ENCODE data around the gene SLC34A1.
"Not testable (repeated sequence)": the region's sequence is repeated elsewhere in the genome, so short reads cannot be mapped to it uniquely, and the experiment has no call there.

SLC34A1 gene

GRCh38 chr5:177384134-177384533 lies at the start of gene SLC34A1:
Gene SLC34A1, plus strand, starts transcription at chr5:177384434. Its CDS starts 1,308 bp downstream, at chr5:177385742.
- Histone ChIP-seq H3K4me1 (ENCODE audit: control insufficient read depth, insufficient read depth, low read length) (peaks cover 18% of the 10 kb centered on the region), H3K9me3 (ENCODE audit: control insufficient read depth, insufficient read depth, low read depth, low read length) (no peaks in the 10 kb centered on the region), H3K36me3 (ENCODE audit: control insufficient read depth, insufficient read depth, low read length) (no peaks in the 10 kb centered on the region), H3K9ac (ENCODE audit: low read length) (no peak within 1 kb of the TSS), H3K27ac (ENCODE audit: low read depth, low read length) (no peak within 1 kb of the TSS), H3K27me3 (ENCODE audit: control insufficient read depth, insufficient read depth, low read length) (peaks cover 20% of the 10 kb centered on the region), H3K4me3 (ENCODE audit: low read depth, low read length) (no peak within 1 kb of the TSS)

GRCh38 chr5:177334781-177335700 lies 49.2 kb upstream of the SLC34A1 start:
- peaks cover 86% of the 10 kb centered on the region for H3K36me3 ChIP-seq (ENCODE audit: control insufficient read depth, insufficient read depth, low read length)
- H3K4me1 ChIP-seq (ENCODE audit: control insufficient read depth, insufficient read depth, low read length): peaks cover 30% of the 10 kb centered on the region
- H3K4me3 ChIP-seq (ENCODE audit: low read depth, low read length): no peak overlapping the region
- H3K27ac ChIP-seq (ENCODE audit: low read depth, low read length): no peak overlapping the region
- no peak overlapping the region for H3K9ac ChIP-seq (ENCODE audit: low read length)
- no peaks in the 10 kb centered on the region for H3K9me3 ChIP-seq (ENCODE audit: control insufficient read depth, insufficient read depth, low read depth, low read length)
- H3K27me3 ChIP-seq (ENCODE audit: control insufficient read depth, insufficient read depth, low read length): no peaks in the 10 kb centered on the region

GRCh38 chr5:177335701-177336065 lies 48.6 kb upstream of the SLC34A1 start:
- Histone ChIP-seq H3K9me3 (ENCODE audit: control insufficient read depth, insufficient read depth, low read depth, low read length) (no peaks in the 10 kb centered on the region), H3K4me3 (ENCODE audit: low read depth, low read length) (no peak overlapping the region), H3K36me3 (ENCODE audit: control insufficient read depth, insufficient read depth, low read length) (peaks cover 80% of the 10 kb centered on the region), H3K27me3 (ENCODE audit: control insufficient read depth, insufficient read depth, low read length) (no peaks in the 10 kb centered on the region), H3K4me1 (ENCODE audit: control insufficient read depth, insufficient read depth, low read length) (peaks cover 33% of the 10 kb centered on the region), H3K9ac (ENCODE audit: low read length) (no peak overlapping the region), H3K27ac (ENCODE audit: low read depth, low read length) (no peak overlapping the region)

GRCh38 chr5:177336112-177336511 lies 48.1 kb upstream of the SLC34A1 start:
- no peak overlapping the region for H3K4me3 ChIP-seq (ENCODE audit: low read depth, low read length)
- no peak overlapping the region for H3K9ac ChIP-seq (ENCODE audit: low read length)
- no peaks in the 10 kb centered on the region for H3K9me3 ChIP-seq (ENCODE audit: control insufficient read depth, insufficient read depth, low read depth, low read length)
- peak overlapping the region; percentile 67; the same call in 1 of the 2 replicates for H3K27ac ChIP-seq (ENCODE audit: low read depth, low read length)
- peaks cover 77% of the 10 kb centered on the region for H3K36me3 ChIP-seq (ENCODE audit: control insufficient read depth, insufficient read depth, low read length)
- H3K4me1 ChIP-seq (ENCODE audit: control insufficient read depth, insufficient read depth, low read length): peaks cover 33% of the 10 kb centered on the region
- no peaks in the 10 kb centered on the region for H3K27me3 ChIP-seq (ENCODE audit: control insufficient read depth, insufficient read depth, low read length)

GRCh38 chr5:177336603-177337494 lies 47.4 kb upstream of the SLC34A1 start:
- no peaks in the 10 kb centered on the region for H3K9me3 ChIP-seq (ENCODE audit: control insufficient read depth, insufficient read depth, low read depth, low read length)
- peak overlapping the region; percentile 5 for H3K9ac ChIP-seq (ENCODE audit: low read length)
- H3K4me1 ChIP-seq (ENCODE audit: control insufficient read depth, insufficient read depth, low read length): peaks cover 33% of the 10 kb centered on the region
- peak overlapping the region; percentile 67; the same call in 1 of the 2 replicates for H3K27ac ChIP-seq (ENCODE audit: low read depth, low read length)
- H3K36me3 ChIP-seq (ENCODE audit: control insufficient read depth, insufficient read depth, low read length): peaks cover 76% of the 10 kb centered on the region
- H3K4me3 ChIP-seq (ENCODE audit: low read depth, low read length): no peak overlapping the region
- no peaks in the 10 kb centered on the region for H3K27me3 ChIP-seq (ENCODE audit: control insufficient read depth, insufficient read depth, low read length)

GRCh38 chr5:177338251-177339106 lies 45.8 kb upstream of the SLC34A1 start:
- Histone ChIP-seq H3K4me1 (ENCODE audit: control insufficient read depth, insufficient read depth, low read length) (peaks cover 33% of the 10 kb centered on the region), H3K27ac (ENCODE audit: low read depth, low read length) (peak overlapping the region; percentile 39; the same call in 1 of the 2 replicates), H3K9ac (ENCODE audit: low read length) (peak overlapping the region; percentile 23), H3K4me3 (ENCODE audit: low read depth, low read length) (no peak overlapping the region), H3K36me3 (ENCODE audit: control insufficient read depth, insufficient read depth, low read length) (peaks cover 63% of the 10 kb centered on the region), H3K9me3 (ENCODE audit: control insufficient read depth, insufficient read depth, low read depth, low read length) (no peaks in the 10 kb centered on the region), H3K27me3 (ENCODE audit: control insufficient read depth, insufficient read depth, low read length) (no peaks in the 10 kb centered on the region)

GRCh38 chr5:177339107-177339638 lies 45.1 kb upstream of the SLC34A1 start:
- peaks cover 33% of the 10 kb centered on the region for H3K4me1 ChIP-seq (ENCODE audit: control insufficient read depth, insufficient read depth, low read length)
- H3K27ac ChIP-seq (ENCODE audit: low read depth, low read length): peak overlapping the region; percentile 62; the same call in 1 of the 2 replicates
- H3K9me3 ChIP-seq (ENCODE audit: control insufficient read depth, insufficient read depth, low read depth, low read length): no peaks in the 10 kb centered on the region
- peak overlapping the region; percentile 31 for H3K9ac ChIP-seq (ENCODE audit: low read length)
- no peak overlapping the region for H3K4me3 ChIP-seq (ENCODE audit: low read depth, low read length)
- H3K27me3 ChIP-seq (ENCODE audit: control insufficient read depth, insufficient read depth, low read length): no peaks in the 10 kb centered on the region
- H3K36me3 ChIP-seq (ENCODE audit: control insufficient read depth, insufficient read depth, low read length): peaks cover 59% of the 10 kb centered on the region

- peaks cover 34% of the 10 kb centered on the region for H3K36me3 ChIP-seq (ENCODE audit: control insufficient read depth, insufficient read depth, low read length)
- not testable (repeated sequence) for H3K27ac ChIP-seq (ENCODE audit: low read depth, low read length); H3K9me3 ChIP-seq (ENCODE audit: control insufficient read depth, insufficient read depth, low read depth, low read length); H3K27me3 ChIP-seq (ENCODE audit: control insufficient read depth, insufficient read depth, low read length); H3K4me3 ChIP-seq (ENCODE audit: low read depth, low read length); H3K9ac ChIP-seq (ENCODE audit: low read length)
- peaks cover 14% of the 10 kb centered on the region; the same call in 1 of the 2 replicates for H3K4me1 ChIP-seq (ENCODE audit: control insufficient read depth, insufficient read depth, low read length)
Measured at GRCh38 chr5:177343000-177343399, 41.2 kb upstream of the SLC34A1 start.

- H3K36me3 ChIP-seq (ENCODE audit: control insufficient read depth, insufficient read depth, low read length): peaks cover 29% of the 10 kb centered on the region
- H3K4me3 ChIP-seq (ENCODE audit: low read depth, low read length): no peak overlapping the region
- H3K9ac ChIP-seq (ENCODE audit: low read length): no peak overlapping the region
- H3K9me3 ChIP-seq (ENCODE audit: control insufficient read depth, insufficient read depth, low read depth, low read length): no peaks in the 10 kb centered on the region
- no peaks in the 10 kb centered on the region for H3K27me3 ChIP-seq (ENCODE audit: control insufficient read depth, insufficient read depth, low read length)
- H3K4me1 ChIP-seq (ENCODE audit: control insufficient read depth, insufficient read depth, low read length): peaks cover 13% of the 10 kb centered on the region; the same call in 1 of the 2 replicates
- no peak overlapping the region for H3K27ac ChIP-seq (ENCODE audit: low read depth, low read length)
Measured at GRCh38 chr5:177343777-177344176, 40.5 kb upstream of the SLC34A1 start.

- Histone ChIP-seq H3K9ac (ENCODE audit: low read length) (no peak overlapping the region), H3K4me3 (ENCODE audit: low read depth, low read length) (no peak overlapping the region), H3K27ac (ENCODE audit: low read depth, low read length) (no peak overlapping the region), H3K36me3 (ENCODE audit: control insufficient read depth, insufficient read depth, low read length) (peaks cover 38% of the 10 kb centered on the region), H3K27me3 (ENCODE audit: control insufficient read depth, insufficient read depth, low read length) (no peaks in the 10 kb centered on the region), H3K4me1 (ENCODE audit: control insufficient read depth, insufficient read depth, low read length) (peaks cover 15% of the 10 kb centered on the region; the same call in 1 of the 2 replicates), H3K9me3 (ENCODE audit: control insufficient read depth, insufficient read depth, low read depth, low read length) (no peaks in the 10 kb centered on the region)
Measured at GRCh38 chr5:177344891-177345290, 39.3 kb upstream of the SLC34A1 start.

Data from HUES6 (cell line).